ENCODE measurements around the gene CACNA1C. TPM values are rescaled to one million over a fixed set of nuclear protein-coding genes. Genes with fewer than 3 reads are reported as not detected.

The CACNA1C gene
- total RNA-seq, 4 donors from 2014 or later = 0.38 to 2.4 (median 1.4) TPM

DNA sequence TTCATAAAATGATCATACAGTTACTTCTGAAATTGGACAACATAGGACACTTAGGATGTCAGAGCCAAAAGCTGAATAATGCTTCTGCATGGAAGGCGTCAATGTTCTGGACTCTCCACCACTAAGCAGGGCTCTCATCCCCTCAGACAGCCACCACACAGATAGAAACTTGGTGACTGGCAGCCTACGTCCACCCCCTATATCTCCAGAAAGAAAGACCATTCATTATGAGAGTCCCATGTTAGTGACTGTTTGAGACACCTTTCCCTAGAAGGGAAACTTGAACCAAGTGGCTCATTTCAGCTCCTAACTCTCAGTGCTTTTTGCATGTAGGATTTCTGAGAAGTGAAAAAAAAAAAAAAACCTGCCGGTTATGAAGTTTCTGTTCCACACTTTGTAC lies 491.0 kb downstream of the CACNA1C start:
- TF ChIP-seq, protein P1, sequence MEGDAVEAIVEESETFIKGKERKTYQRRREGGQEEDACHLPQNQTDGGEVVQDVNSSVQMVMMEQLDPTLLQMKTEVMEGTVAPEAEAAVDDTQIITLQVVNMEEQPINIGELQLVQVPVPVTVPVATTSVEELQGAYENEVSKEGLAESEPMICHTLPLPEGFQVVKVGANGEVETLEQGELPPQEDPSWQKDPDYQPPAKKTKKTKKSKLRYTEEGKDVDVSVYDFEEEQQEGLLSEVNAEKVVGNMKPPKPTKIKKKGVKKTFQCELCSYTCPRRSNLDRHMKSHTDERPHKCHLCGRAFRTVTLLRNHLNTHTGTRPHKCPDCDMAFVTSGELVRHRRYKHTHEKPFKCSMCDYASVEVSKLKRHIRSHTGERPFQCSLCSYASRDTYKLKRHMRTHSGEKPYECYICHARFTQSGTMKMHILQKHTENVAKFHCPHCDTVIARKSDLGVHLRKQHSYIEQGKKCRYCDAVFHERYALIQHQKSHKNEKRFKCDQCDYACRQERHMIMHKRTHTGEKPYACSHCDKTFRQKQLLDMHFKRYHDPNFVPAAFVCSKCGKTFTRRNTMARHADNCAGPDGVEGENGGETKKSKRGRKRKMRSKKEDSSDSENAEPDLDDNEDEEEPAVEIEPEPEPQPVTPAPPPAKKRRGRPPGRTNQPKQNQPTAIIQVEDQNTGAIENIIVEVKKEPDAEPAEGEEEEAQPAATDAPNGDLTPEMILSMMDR (IDR thresholded peaks at IDR 0.05) = no peak
- no peak for TF ChIP-seq POLR2A (IDR thresholded peaks at IDR 0.05)
- DNase-seq (ENCODE audit: low spot score in 2 of 2) = no peak
- WGBS, 2 donors = 76 to 88% methylated on average over 3 of the region's 3 CpGs
- intact Hi-C loops (cut with DNase I; ENCODE audit: low total_unique reads) = no loop called here
- H3K4me3 ChIP-seq (ENCODE audit: low read depth, poor library complexity, severe bottlenecking) = no peak overlapping the region

DNA sequence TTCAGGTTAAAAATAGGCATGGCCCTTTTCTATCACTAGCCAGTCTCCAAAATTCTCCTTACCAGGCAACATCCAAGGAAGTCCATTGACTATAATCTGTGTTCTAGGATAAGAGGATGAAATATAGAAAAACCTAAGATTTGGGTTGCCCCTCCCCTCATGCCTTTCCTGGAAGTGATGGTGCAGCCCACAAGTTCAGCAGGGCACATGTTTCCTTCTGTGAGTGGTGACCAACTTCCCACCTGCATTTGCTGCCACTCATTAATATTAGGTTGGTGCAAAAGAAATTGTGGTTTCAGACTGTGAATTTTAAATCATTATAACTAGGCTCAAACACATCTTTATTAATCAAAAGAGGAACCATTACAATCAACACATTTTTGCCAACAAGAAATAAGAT lies 491.4 kb downstream of the CACNA1C start:
- intact Hi-C loops (cut with DNase I; ENCODE audit: low total_unique reads) = no loop called here
- no peak for DNase-seq (ENCODE audit: low spot score in 2 of 2)
- no peak overlapping the region for H3K4me3 ChIP-seq (ENCODE audit: low read depth, poor library complexity, severe bottlenecking)
- TF ChIP-seq, protein P1 (IDR thresholded peaks at IDR 0.05) = no peak
- no peak for TF ChIP-seq POLR2A (IDR thresholded peaks at IDR 0.05)

DNA sequence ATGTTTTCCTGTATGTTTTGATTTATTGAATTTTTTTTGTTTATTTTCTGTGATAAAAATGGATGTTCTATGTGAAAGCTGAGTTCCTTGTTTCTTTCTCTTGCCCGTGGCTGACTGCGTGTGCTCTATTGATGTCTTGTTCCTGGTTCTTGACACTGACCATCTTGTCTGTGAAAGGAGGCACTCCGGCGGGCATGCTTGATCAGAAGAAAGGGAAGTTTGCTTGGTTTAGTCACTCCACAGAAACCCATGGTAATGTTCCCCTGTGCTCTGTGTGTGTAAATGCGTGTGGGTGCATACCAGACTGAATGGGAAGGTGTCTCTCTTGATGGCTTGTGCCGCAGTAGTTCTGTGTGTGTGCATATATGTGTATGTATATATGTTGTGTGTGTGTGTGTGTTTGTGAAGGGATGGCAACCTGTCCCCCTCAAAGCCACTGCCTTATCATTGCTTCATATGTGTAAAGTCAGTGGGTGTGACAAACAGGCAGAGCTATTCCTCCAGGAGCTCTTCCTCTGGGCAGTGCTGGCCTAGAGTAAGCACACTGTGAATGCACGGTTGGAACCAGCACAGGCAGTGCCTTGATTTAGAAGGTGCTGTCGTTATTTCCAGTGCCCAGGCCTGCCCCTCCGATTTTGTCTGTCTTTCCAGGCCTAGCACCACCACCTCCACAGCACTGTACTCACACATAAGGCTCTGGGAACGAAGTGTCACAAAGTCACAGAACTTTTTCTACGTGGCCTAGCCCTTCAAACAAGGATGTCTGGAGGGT lies 494.7 kb downstream of the CACNA1C start:
- intact Hi-C loops (cut with DNase I; ENCODE audit: low total_unique reads) = no loop called here

DNA sequence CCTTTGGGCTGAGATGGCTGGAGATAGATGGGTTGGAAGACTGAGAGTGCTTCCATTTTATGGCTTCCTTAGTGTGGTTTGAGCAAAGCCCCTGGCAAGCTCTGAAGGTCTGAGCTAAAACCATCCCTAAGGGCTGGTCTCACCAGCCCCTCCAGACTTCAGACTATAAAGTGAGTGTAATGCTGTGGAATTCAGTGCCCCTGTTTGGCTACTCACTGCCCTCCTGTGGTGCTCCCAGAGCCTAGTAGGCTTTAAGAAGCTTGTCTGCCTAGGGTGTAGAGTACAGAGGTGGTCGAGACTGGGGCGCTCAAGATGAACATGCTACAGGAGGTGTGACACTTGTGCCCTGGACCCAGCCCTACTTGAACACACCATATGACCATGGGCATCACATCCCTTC lies 495.3 kb downstream of the CACNA1C start:
- 86 to 93% methylated on average over 2 of the region's 2 CpGs for WGBS, 2 donors
- DNase-seq (ENCODE audit: low spot score in 2 of 2) = no peak
- intact Hi-C loops (cut with DNase I; ENCODE audit: low total_unique reads) = no loop called here
- H3K4me3 ChIP-seq (ENCODE audit: low read depth, poor library complexity, severe bottlenecking) = no peak overlapping the region
- TF ChIP-seq, protein P1 (IDR thresholded peaks at IDR 0.05) = no peak
- no peak for TF ChIP-seq POLR2A (IDR thresholded peaks at IDR 0.05)

More for the DNA sequence above, 494.7 kb downstream of the CACNA1C start:
- WGBS, 2 donors = 88 to 90% methylated on average over 11 of the region's 11 CpGs
- no peak overlapping the region for H3K4me3 ChIP-seq (ENCODE audit: low read depth, poor library complexity, severe bottlenecking)
- no peak for TF ChIP-seq POLR2A (IDR thresholded peaks at IDR 0.05)
- TF ChIP-seq, protein P1 (IDR thresholded peaks at IDR 0.05) = no peak
- DNase-seq (ENCODE audit: low spot score in 2 of 2) = no peak

DNA sequence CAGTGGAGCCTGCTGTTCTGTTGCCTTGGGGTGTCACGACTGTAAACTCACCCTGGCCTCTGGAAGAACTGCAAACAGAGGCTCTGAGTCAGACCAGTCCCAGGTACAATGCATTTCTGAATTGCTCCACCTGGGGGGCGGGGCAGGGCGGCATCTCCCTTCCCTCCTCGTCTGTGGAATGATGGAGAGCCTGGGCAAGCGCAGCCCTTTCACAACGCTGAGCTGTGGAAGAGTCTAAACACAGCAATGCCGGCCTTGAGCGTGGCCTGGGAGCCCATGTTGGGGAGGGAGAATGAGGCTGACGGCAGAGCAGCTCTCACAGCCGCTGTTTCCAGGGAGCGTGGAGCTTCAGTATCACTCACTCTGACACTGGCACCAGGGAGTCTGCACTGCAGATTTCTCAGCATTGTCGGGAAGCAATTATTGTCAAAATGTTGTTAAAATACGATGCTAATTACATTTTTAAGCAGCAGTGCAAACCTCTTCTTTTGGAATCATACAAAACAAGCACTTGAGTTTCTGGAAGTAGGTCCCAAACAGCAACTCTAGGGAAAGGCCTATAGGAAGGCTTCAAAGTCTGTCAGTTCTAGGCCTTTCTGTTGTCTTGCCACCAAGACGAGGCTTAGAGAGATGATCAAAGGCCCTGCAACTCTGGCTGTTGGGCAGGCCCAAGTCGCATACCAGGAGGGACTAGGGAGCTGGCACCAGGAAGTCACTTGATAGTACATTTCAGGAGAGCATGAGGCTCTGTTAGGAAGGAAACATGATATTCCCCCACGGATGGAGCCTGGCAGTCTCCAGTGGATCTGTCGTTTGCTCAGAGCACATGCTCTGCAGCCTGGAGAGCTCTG lies 498.0 kb downstream of the CACNA1C start:
- 67 to 82% methylated on average over 16 to 17 of the region's 17 CpGs for WGBS, 2 donors
- H3K4me3 ChIP-seq (ENCODE audit: low read depth, poor library complexity, severe bottlenecking) = no peak overlapping the region
- TF ChIP-seq, protein P1 (IDR thresholded peaks at IDR 0.05) = no peak
- no peak for TF ChIP-seq POLR2A (IDR thresholded peaks at IDR 0.05)
- intact Hi-C loops (cut with DNase I; ENCODE audit: low total_unique reads) = no loop called here
- DNase-seq (ENCODE audit: low spot score in 2 of 2) = no peak
